OCI-LY7 (cell line): ENCODE measurements around the gene AMBP. TPM values are rescaled to one million over a fixed set of nuclear protein-coding genes. Genes with fewer than 3 reads are reported as not detected.

Source experiments
- Bru-seq: library from RNA; stranded (reverse); fragments of 400-500 nt; gene quantifications from one replicate; lab custom pipeline; 2021; lab: Mats Ljungman, UMichigan
- BruChase-seq, 2 experiments: library from RNA; stranded (reverse); fragments of 400-500 nt; gene quantifications; one replicate each; lab custom pipeline; 2021; lab: Mats Ljungman, UMichigan
- BruUV-seq: library from RNA; stranded (reverse); fragments of 400-500 nt; replicated peaks from 2 replicates; lab custom pipeline; 2021; lab: Mats Ljungman, UMichigan
- CTCF ChIA-PET: fragments of 300-600 bp; sonication (Branson Sonifier 250); formaldehyde crosslinking; loops from one replicate; lab custom pipeline; 2022; ENCODE audit warnings: antibody characterized with exemption; ENCODE audit not compliant: unreplicated experiment; lab: Charles Lee
- POLR2A ChIA-PET: fragments of 300-600 bp; sonication (Branson Sonifier 250); formaldehyde crosslinking; loops from one replicate; lab custom pipeline; 2022; ENCODE audit warnings: antibody characterized with exemption; lab: Charles Lee
- DNase-seq: peaks from one replicate; pipeline ENCODE4 v3.0.0-alpha.2; 2015; ENCODE audit warnings: low spot score
- H2AFZ ChIP-seq: fragments of 200-600 bp; sonication (generic), shearing (Covaris generic); 2 replicates; pipeline ENCODE4 v1.6.1; 2014; ENCODE audit warnings: mild to moderate bottlenecking, antibody characterized with exemption, low read length, moderate library complexity
- H3K27ac ChIP-seq: fragments of 200-600 bp; sonication (generic); 2 replicates; pipeline ENCODE4 v1.5.1; 2014; ENCODE audit warnings: mixed run types, low read depth, mild to moderate bottlenecking, moderate library complexity, low read length, inconsistent platforms; ENCODE audit not compliant: poor library complexity, severe bottlenecking
- H3K36me3 ChIP-seq: fragments of 200-600 bp; sonication (generic); 2 replicates; pipeline ENCODE4 v1.6.1; 2014; ENCODE audit warnings: mild to moderate bottlenecking, antibody characterized with exemption, low read length, moderate library complexity, mixed read lengths; ENCODE audit not compliant: insufficient read depth
- H3K4me1 ChIP-seq: fragments of 200-600 bp; sonication (generic); 2 replicates; pipeline ENCODE4 v1.5.1; 2014; ENCODE audit warnings: mild to moderate bottlenecking, low read length; ENCODE audit not compliant: insufficient read depth, poor library complexity, severe bottlenecking
- H3K4me2 ChIP-seq: fragments of 200-600 bp; sonication (generic); 2 replicates; pipeline ENCODE4 v1.6.1; 2014; ENCODE audit warnings: mild to moderate bottlenecking, low read length
- H3K4me3 ChIP-seq: fragments of 200-600 bp; sonication (generic); 2 replicates; pipeline ENCODE4 v1.5.1; 2014; ENCODE audit warnings: mild to moderate bottlenecking, low read depth, low read length; ENCODE audit not compliant: poor library complexity, severe bottlenecking
- H3K79me2 ChIP-seq: fragments of 200-600 bp; sonication (generic); 2 replicates; pipeline ENCODE4 v1.6.1; 2016; ENCODE audit warnings: low read depth, mild to moderate bottlenecking, low read length, moderate library complexity, mixed read lengths; ENCODE audit not compliant: insufficient read depth
- H3K9me2 ChIP-seq: fragments of 200-600 bp; sonication (generic); 2 replicates; pipeline ENCODE4 v1.6.1; 2016; ENCODE audit warnings: mild to moderate bottlenecking, low read length, mixed read lengths; ENCODE audit not compliant: insufficient read depth
- H3K9me3 ChIP-seq: fragments of 200-600 bp; sonication (generic); 2 replicates; pipeline ENCODE4 v1.6.1; 2014; ENCODE audit warnings: mild to moderate bottlenecking, mixed run types, low read length, mixed read lengths
- H4K20me1 ChIP-seq: fragments of 200-600 bp; sonication (generic); 2 replicates; pipeline ENCODE4 v1.6.1; 2014; ENCODE audit warnings: mild to moderate bottlenecking, antibody characterized with exemption, low read length, moderate library complexity, mixed read lengths; ENCODE audit not compliant: insufficient read depth
- EZH2phosphoT487 ChIP-seq: fragments of 200-600 bp; sonication (generic); IDR thresholded peaks from 2 replicates; pipeline ENCODE4 v1.6.1; 2018; ENCODE audit warnings: low read depth, borderline replicate concordance, mild to moderate bottlenecking, mixed run types, antibody characterized with exemption, low read length, moderate library complexity, mixed read lengths
- intact Hi-C: fragments of 100-400 bp; cut with micrococcal nuclease; formaldehyde crosslinking; loops from one replicate; pipeline ENCODE4 v1.10.0; 2022; ENCODE audit not compliant: unreplicated experiment
- long read RNA-seq: library from polyadenylated mRNA; stranded (forward); transcript quantifications from one replicate; pipeline ENCODE4 v2.0.0, GENCODE V29; 2022
- total RNA-seq, 2 experiments: library from RNA; depleted of rRNA in 1 of 2; stranded (reverse); fragments of >200 nt in 1 of 2; shearing (Covaris generic) in 1 of 2; gene quantifications; 2 replicates each; pipeline ENCODE4 v1.2.3, GENCODE V29; 2014 to 2022
- TF ChIP-seq, protein P1 (sequence below): fragments of 200-600 bp; sonication (generic); conservative IDR thresholded peaks from 2 replicates; pipeline ENCODE4 v1.5.1; 2014; ENCODE audit warnings: mild to moderate bottlenecking, antibody characterized with exemption, low read length, moderate library complexity, mixed read lengths

The AMBP gene
- total RNA-seq (2014; rRNA removed; shearing (Covaris generic)) (not detected in 2 replicates), total RNA-seq (2022) (not detected in 2 replicates), Bru-seq, nascent RNA (not detected), BruChase-seq, experiment 1, labeled RNA remaining after a 6-hour chase (not detected), BruChase-seq, experiment 2, labeled RNA remaining after a 2-hour chase (not detected)
- long read RNA-seq, result 0 reads

GRCh38 chr9:114078021-114078780 lies at the start of gene AMBP:
TSS of gene AMBP (minus strand) at chr9:114078300. CDS start at chr9:114078209, 91 bp downstream.
- no peaks in the 10 kb centered on the region for H3K9me3 ChIP-seq
- no peak for DNase-seq
- H4K20me1 ChIP-seq, result no peaks in the 10 kb centered on the region
- no peak for TF ChIP-seq EZH2phosphoT487
- TF ChIP-seq, protein P1, sequence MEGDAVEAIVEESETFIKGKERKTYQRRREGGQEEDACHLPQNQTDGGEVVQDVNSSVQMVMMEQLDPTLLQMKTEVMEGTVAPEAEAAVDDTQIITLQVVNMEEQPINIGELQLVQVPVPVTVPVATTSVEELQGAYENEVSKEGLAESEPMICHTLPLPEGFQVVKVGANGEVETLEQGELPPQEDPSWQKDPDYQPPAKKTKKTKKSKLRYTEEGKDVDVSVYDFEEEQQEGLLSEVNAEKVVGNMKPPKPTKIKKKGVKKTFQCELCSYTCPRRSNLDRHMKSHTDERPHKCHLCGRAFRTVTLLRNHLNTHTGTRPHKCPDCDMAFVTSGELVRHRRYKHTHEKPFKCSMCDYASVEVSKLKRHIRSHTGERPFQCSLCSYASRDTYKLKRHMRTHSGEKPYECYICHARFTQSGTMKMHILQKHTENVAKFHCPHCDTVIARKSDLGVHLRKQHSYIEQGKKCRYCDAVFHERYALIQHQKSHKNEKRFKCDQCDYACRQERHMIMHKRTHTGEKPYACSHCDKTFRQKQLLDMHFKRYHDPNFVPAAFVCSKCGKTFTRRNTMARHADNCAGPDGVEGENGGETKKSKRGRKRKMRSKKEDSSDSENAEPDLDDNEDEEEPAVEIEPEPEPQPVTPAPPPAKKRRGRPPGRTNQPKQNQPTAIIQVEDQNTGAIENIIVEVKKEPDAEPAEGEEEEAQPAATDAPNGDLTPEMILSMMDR, result no peak
- intact Hi-C loops, result no loop called here
- ChIA-PET CTCF (no interaction called here), POLR2A (interaction anchor here (0.6 kb wide), 1 partner anchor 1627 kb away, joined by 3 read pairs; no protein-coding TSS in a partner anchor)
- no TSS peak for BruUV-seq
- no peak within 1 kb of the TSS for H2AFZ ChIP-seq
- no peak within 1 kb of the TSS for H3K4me3 ChIP-seq
- H3K4me2 ChIP-seq, result no peak within 1 kb of the TSS
- H3K27ac ChIP-seq, result no peak within 1 kb of the TSS
- H3K36me3 ChIP-seq, result no peaks in the 10 kb centered on the region
- H3K4me1 ChIP-seq, result no peaks in the 10 kb centered on the region
- H3K79me2 ChIP-seq, result no peaks in the 10 kb centered on the region
- H3K9me2 ChIP-seq, result no peaks in the 10 kb centered on the region

DNA sequence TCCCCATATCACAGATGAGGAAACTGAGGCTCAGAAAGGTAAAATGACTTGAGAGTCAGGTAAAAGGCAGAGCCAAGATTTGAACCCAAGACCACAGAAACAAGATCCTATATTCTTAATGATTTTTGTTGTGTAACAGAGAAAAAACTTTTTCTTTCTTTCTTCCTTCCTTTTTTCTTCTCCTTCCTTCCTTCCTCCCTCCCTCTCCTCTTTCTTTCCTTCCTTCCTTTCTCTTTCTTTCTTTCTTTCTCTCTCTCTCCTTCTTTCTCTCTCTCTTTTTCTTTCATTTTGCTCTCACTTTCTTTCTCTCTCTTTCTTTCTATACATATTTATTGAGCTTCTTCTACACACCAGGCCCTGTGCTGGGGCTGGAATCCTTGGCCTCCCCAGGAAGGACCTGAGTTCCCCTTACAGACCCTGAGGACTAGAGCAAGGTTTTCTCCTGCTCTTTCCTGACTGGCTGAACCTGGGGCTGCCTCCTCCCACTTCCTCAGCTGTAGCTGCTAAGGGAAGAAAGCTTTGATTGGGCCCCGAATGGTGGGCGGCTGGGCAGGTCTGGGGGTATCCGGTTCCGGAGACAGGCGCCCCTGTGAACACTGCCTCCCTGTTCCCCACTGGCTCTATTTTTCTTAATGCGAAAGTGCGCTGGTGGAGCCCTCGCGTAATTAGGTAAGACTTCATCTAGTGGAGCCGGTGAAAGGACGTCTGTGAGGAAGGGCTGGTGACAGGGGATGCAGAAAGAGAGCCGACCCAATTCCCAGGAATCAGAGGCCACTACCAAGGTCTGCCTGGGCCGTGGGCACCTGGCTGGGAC lies 48.4 kb upstream of the AMBP start:
- DNase-seq, result no peak
- no peaks in the 10 kb centered on the region for H3K4me1 ChIP-seq
- no peaks in the 10 kb centered on the region for H3K36me3 ChIP-seq
- ChIA-PET POLR2A (interaction anchor here (0.7 kb wide), 1 partner anchor 33 kb away, joined by 4 read pairs; no protein-coding TSS in a partner anchor), CTCF (no interaction called here)
- intact Hi-C loops, result no loop called here
- H3K4me2 ChIP-seq, result no peak overlapping the region
- BruUV-seq, result no TSS peak
- no peaks in the 10 kb centered on the region for H4K20me1 ChIP-seq
- H3K9me2 ChIP-seq, result no peaks in the 10 kb centered on the region
- no peaks in the 10 kb centered on the region for H3K79me2 ChIP-seq
- H2AFZ ChIP-seq, result no peak overlapping the region
- no peaks in the 10 kb centered on the region for H3K9me3 ChIP-seq
- H3K4me3 ChIP-seq, result no peak overlapping the region
- H3K27ac ChIP-seq, result no peak overlapping the region
- TF ChIP-seq, protein P1, result no peak
- no peak for TF ChIP-seq EZH2phosphoT487
